Ovary (tissue), 9 donors: ENCODE measurements around the gene DENND6B. TPM values are rescaled to one million over a fixed set of nuclear protein-coding genes. Genes with fewer than 3 reads are reported as not detected.
"Not testable (repeated sequence)": the region's sequence is repeated elsewhere in the genome, so short reads cannot be mapped to it uniquely, and the experiment has no call there.

Experiments used
- DNase-seq, 5 donors: peaks; one replicate each; pipeline ENCODE4 v3.0.0-alpha.2; 2019 to 2020
- H3K27ac ChIP-seq, 2 donors: fragments of 200-600 bp; one replicate each; pipeline versions ENCODE4 v1.5.1 to v1.8.0; 2019 to 2022
- H3K27me3 ChIP-seq: fragments of 200-600 bp; one replicate; pipeline ENCODE4 v1.8.0; 2022
- H3K36me3 ChIP-seq: fragments of 200-600 bp; sonication (generic); one replicate; pipeline ENCODE4 v1.5.1; 2019
- H3K4me1 ChIP-seq: one replicate; pipeline ENCODE4 v1.8.1; 2013; ENCODE audit warnings: mild to moderate bottlenecking, moderate library complexity; ENCODE audit not compliant: insufficient read depth
- H3K4me3 ChIP-seq: fragments of 200-600 bp; sonication (generic); one replicate; pipeline ENCODE4 v1.5.1; 2017
- H3K9me3 ChIP-seq, 2 donors: fragments of 200-600 bp in 1 of 2; sonication (generic) in 1 of 2; one replicate each; pipeline versions ENCODE4 v1.5.1 to v1.8.1; 2013 to 2019; ENCODE audit warnings: mild to moderate bottlenecking in 1 of 2, moderate library complexity in 1 of 2
- EP300 ChIP-seq: sonication (generic); formaldehyde crosslinking; IDR thresholded peaks from one replicate; pipeline ENCODE4 v1.6.1; 2017; ENCODE audit warnings: antibody characterized with exemption
- POLR2A ChIP-seq: fragments of 450-650 bp; IDR thresholded peaks from one replicate; pipeline ENCODE4 v1.6.1; 2017; ENCODE audit warnings: antibody characterized with exemption, mild to moderate bottlenecking, moderate library complexity
- WGBS, 3 donors: extraction: QIAGEN DNeasy Blood & Tissue Kit in 1 of 3; methylation state at CpG; one replicate each; pipeline versions ENCODE4 v1.1.5 to v1.1.7; 2013 to 2017; 5-methylcytosine and 5-hydroxymethylcytosine counted together
- intact Hi-C, 4 donors: fragments of 100-400 bp; cut with DNase I; formaldehyde crosslinking; loops; one replicate each; pipeline versions ENCODE4 v1.11.0 to v1.15.1; 2022 to 2023
- polyA plus RNA-seq, 2 donors: library from polyadenylated mRNA; stranded (reverse); fragments of 200-250 nt in 1 of 2; fragments of 350-450 nt in 1 of 2; fragmentation: Illumina TruSeq in 1 of 2; extraction: RNeasy Lipid Tissue Mini Kit (QIAGEN cat#74804) in 1 of 2; gene quantifications; one replicate each; pipeline ENCODE4 v1.2.3, GENCODE V29; 2013 to 2014
- total RNA-seq, 7 donors: library from RNA; depleted of rRNA in 2 of 7; stranded (reverse); fragments of >200 nt in 2 of 7; fragmentation: NEBNext Ultra II Directional in 3 of 7; extraction: Animal tissue kit (Norgen Biotek cat#: 25700) in 3 of 7; gene quantifications; one replicate each; pipeline versions ENCODE4 v1.1.0 to v1.2.4, GENCODE V29; 2016 to 2023
- TF ChIP-seq, protein P1 (sequence below), 3 donors: fragments of 450-650 bp in 2 of 3; fragments of 200-600 bp in 1 of 3; IDR thresholded peaks; one replicate each; pipeline versions ENCODE4 v1.5.1 to v1.8.0; 2016 to 2022; ENCODE audit warnings: antibody characterized with exemption in 3 of 3, mild to moderate bottlenecking in 1 of 3
- donor health status: DM: no; HTN: no; CAD: no; lungs with moderate emphysema.
- donor health status: DM: no; HTN: no; CAD: no.
- donor health status: Bipolar disorder and iron deficiency.
- donor health status: DM: yes; HTN: yes; CAD: no.
- donor health status: DM: no; HTN: no; CAD: no.
- donor health status: DM: yes; HTN: yes; CAD: no.

The DENND6B gene
- total and polyA plus RNA-seq, 9 donors: 0.38 to 17.3 (median 5.6) TPM

DNA sequence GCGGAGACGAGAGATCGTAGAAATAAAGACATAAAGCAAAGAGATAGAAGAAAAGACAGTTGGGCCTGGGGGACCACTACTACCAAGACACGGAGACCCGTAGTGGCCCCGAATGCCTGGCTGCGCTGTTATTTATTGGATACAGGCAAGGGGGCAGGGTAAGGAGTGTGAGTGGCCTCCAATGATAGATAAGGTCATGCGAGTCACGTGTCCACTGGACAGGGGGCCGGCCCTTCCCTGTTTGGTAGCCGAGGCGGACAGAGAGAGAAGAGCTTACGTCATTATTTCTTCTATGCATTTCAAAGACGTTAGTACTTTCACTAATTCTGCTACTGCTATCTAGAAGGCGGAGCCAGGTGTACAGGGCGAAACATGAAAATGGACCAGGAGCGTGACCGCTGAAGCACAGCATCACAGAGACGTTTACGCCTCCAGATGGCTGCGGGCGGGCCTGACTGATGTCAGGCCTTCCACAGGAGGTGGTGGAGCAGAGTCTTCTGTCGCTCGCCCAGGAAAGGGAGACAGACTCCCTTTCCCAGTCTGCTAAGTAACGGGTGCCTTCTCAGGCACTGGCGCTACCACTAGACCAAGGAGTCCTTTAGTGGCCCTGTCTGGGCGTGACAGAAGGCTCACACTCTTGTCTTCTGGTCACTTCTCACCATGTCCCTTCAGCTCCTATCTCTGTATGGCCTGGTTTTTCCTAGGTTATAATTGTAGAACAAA lies 41.1 kb upstream of the DENND6B start:
- intact Hi-C loops: no loop called here
- H3K36me3 ChIP-seq: no peaks in the 10 kb centered on the region
- H3K4me1 ChIP-seq: peaks cover 7% of the 10 kb centered on the region
- WGBS, 3 donors: 88 to 90% (median 90%) methylated on average over 27 of the region's 27 CpGs
- H3K4me3 ChIP-seq: no peak overlapping the region
- no peak overlapping the region for H3K27ac ChIP-seq
- no peaks in the 10 kb centered on the region for H3K9me3 ChIP-seq
- TF ChIP-seq POLR2A (no peak), EP300 (no peak)
- TF ChIP-seq, protein P1, sequence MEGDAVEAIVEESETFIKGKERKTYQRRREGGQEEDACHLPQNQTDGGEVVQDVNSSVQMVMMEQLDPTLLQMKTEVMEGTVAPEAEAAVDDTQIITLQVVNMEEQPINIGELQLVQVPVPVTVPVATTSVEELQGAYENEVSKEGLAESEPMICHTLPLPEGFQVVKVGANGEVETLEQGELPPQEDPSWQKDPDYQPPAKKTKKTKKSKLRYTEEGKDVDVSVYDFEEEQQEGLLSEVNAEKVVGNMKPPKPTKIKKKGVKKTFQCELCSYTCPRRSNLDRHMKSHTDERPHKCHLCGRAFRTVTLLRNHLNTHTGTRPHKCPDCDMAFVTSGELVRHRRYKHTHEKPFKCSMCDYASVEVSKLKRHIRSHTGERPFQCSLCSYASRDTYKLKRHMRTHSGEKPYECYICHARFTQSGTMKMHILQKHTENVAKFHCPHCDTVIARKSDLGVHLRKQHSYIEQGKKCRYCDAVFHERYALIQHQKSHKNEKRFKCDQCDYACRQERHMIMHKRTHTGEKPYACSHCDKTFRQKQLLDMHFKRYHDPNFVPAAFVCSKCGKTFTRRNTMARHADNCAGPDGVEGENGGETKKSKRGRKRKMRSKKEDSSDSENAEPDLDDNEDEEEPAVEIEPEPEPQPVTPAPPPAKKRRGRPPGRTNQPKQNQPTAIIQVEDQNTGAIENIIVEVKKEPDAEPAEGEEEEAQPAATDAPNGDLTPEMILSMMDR (IDR thresholded peaks at IDR 0.05): no peak
- H3K27me3 ChIP-seq: no peaks in the 10 kb centered on the region
- no peak for DNase-seq

DNA sequence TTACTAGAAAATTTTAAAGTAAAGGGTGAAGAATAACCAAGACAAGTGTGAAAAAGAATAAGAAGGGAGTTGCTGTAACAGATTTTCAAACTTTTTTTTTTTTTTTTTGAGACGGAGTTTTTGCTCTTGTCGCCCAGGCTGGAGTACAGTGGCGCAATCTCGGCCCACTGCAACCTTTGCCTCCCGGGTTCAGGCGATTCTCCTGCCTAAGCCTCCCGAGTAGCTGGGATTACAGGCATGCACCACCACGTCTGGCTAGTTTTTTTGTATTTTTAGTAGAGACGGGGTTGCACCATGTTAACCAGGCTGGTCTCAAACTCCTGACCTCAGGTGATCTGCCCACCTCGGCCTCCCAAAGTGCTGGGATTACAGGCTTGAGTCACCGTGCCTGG lies 37.0 kb upstream of the DENND6B start:
- H3K27ac ChIP-seq, H3K9me3 ChIP-seq, H3K4me3 ChIP-seq, H3K27me3 ChIP-seq, DNase-seq, H3K36me3 ChIP-seq, H3K4me1 ChIP-seq, intact Hi-C loops: not testable (repeated sequence)
- 91 to 94% (median 92%) methylated on average over 11 of the region's 11 CpGs for WGBS, 3 donors

DNA sequence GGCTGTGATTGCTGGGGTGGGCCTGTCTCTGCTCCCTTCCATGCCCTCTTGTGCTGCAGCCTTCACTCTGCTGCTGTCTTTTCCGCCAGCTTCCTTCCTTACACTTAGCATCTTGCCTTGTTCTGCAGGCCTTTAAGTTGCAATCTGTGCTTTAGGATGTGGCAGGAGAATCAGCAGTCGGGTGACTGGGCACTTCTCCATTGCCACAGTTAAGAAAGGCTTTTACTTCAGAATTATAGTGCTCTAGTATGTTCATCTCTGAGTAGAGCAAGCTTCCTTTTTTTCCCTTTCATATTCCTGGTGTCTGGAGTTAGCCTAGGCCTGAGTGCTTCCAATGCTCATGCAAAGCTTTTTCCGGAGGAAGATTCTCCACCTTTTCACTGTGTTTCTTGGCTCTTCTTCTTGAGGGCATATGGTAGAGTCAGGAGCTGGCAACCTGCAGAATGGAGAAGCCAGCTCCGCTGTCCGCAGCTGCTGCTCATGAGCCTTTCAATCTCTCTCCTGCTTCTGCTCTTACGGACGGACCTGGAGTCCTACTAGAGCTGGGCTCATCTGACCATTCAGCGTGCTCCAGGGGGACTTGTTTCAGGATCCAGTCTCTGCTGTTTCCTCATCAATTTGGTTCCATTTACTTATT lies 36.5 kb upstream of the DENND6B start:
- intact Hi-C loops: no loop called here
- 83 to 91% (median 89%) methylated on average over 8 of the region's 8 CpGs for WGBS, 3 donors
- H3K36me3 ChIP-seq: no peaks in the 10 kb centered on the region
- no peak overlapping the region for H3K27ac ChIP-seq
- peaks cover 7% of the 10 kb centered on the region for H3K4me1 ChIP-seq
- no peak for DNase-seq
- H3K9me3 ChIP-seq: no peaks in the 10 kb centered on the region
- no peaks in the 10 kb centered on the region for H3K27me3 ChIP-seq
- TF ChIP-seq EP300: no peak
- H3K4me3 ChIP-seq: no peak overlapping the region

DNA sequence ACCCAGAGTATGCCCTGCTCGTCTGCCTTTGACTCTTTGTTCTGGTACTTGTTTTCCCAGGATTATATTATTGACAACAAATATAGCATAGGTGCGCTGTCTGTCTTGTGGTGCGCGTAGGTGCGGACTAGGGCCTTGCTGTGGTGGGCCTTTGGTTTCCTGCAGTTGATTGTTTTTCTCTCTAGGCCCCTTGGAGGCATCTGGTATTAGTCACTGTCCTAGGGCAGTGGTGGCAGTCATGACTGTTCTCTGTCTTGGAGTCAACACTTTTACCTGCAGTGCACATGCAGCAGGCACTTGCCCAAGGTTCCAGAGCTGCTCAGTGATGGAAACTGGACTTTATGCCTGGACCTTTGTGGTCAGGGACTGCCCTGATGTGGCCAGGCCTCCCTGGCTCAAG lies 34.9 kb upstream of the DENND6B start:
- 91 to 95% (median 92%) methylated on average over 5 of the region's 5 CpGs for WGBS, 3 donors
- no peak for TF ChIP-seq POLR2A
- TF ChIP-seq, protein P1 (IDR thresholded peaks at IDR 0.05): no peak
- TF ChIP-seq EP300: no peak
- intact Hi-C loops: no loop called here

DNA sequence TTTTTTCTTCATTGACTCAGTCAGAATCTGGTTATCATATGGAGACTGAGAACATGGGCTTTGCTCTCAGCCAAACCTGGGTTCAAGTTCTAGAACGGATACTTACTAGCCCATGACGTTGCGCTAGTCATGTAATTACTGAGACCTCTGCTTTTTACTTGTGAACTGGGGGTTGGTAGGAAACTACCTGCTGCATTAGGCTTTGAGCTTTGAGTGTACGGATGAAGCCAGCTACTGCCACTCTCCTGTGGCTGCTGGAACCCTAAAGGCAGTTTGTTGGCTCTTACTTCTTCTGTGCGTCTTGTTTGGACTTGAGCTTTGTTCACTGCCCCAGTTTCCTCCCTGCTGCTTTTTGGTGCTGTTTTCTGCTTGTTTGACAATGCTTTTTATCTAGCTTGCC lies 34.4 kb upstream of the DENND6B start:
- no peak for DNase-seq
- H3K36me3 ChIP-seq: no peaks in the 10 kb centered on the region
- intact Hi-C loops: no loop called here
- H3K27ac ChIP-seq: no peak overlapping the region
- TF ChIP-seq EP300: no peak
- TF ChIP-seq, protein P1 (IDR thresholded peaks at IDR 0.05): no peak
- no peak for TF ChIP-seq POLR2A
- no peaks in the 10 kb centered on the region for H3K27me3 ChIP-seq
- WGBS, 3 donors: 92 to 99% (median 95%) methylated on average over 5 of the region's 5 CpGs
- no peaks in the 10 kb centered on the region for H3K9me3 ChIP-seq
- no peak overlapping the region for H3K4me3 ChIP-seq
- H3K4me1 ChIP-seq: peaks cover 2% of the 10 kb centered on the region

More for the DNA sequence above, 34.9 kb upstream of the DENND6B start:
- no peak for DNase-seq
- Histone ChIP-seq H3K9me3 (no peaks in the 10 kb centered on the region), H3K36me3 (no peaks in the 10 kb centered on the region), H3K4me1 (peaks cover 2% of the 10 kb centered on the region), H3K27ac (no peak overlapping the region), H3K27me3 (no peaks in the 10 kb centered on the region), H3K4me3 (no peak overlapping the region)
